GM12878 (cell line): ENCODE measurements around the gene NLRP9. TPM values are rescaled to one million over a fixed set of nuclear protein-coding genes. Genes with fewer than 3 reads are reported as not detected.

Source experiments
- ATAC-seq: fragments of 200-7000 bp; cut with Tn5 transposase; 3 replicates; pipeline ENCODE4 v1.9.1; 2020; ENCODE audit warnings: mild to moderate bottlenecking, moderate library complexity
- BruUV-seq: library from RNA; stranded (reverse); fragments of 400-500 nt; replicated peaks from 2 replicates; lab custom pipeline; 2021; lab: Mats Ljungman, UMichigan
- CTCF ChIA-PET: fragments of 300-600 bp; sonication (Branson Sonifier 250); formaldehyde crosslinking; extraction: SDS; loops from one replicate; lab custom pipeline; 2021; ENCODE audit warnings: inconsistent platforms; lab: Yijun Ruan, JAX
- POLR2A ChIA-PET: fragments of 350-600 bp; formaldehyde crosslinking; extraction: SDS; loops from one replicate; lab custom pipeline; 2021; ENCODE audit warnings: inconsistent platforms; lab: Charles Lee
- RAD21 ChIA-PET: fragments of 300-600 bp; sonication (Branson Sonifier 250); formaldehyde crosslinking; loops from one replicate; lab custom pipeline; 2023; ENCODE audit warnings: antibody characterized with exemption; ENCODE audit not compliant: unreplicated experiment; lab: Charles Lee
- SMC1A ChIA-PET: fragments of 300-600 bp; sonication (Branson Sonifier 250); formaldehyde crosslinking; loops from one replicate; lab custom pipeline; 2023; ENCODE audit not compliant: unreplicated experiment, uncharacterized antibody; lab: Charles Lee
- DNase-seq: peaks from one replicate; pipeline ENCODE4 v3.0.0-alpha.2; 2011; ENCODE audit warnings: low read depth, low spot score
- FAIRE-seq: peaks from 3 replicates; lab custom pipeline; 2011; peaks lifted over from hg19 to GRCh38; lab: Jason Lieb, UNC
- H2AFZ ChIP-seq: 2 replicates; pipeline ENCODE4 v1.6.0; 2011; ENCODE audit warnings: low read depth, low read length, control low read depth; ENCODE audit not compliant: control insufficient read depth
- H3K27ac ChIP-seq: 2 replicates; pipeline ENCODE4 v1.5.1; 2011; ENCODE audit warnings: control low read depth; ENCODE audit not compliant: control insufficient read depth, insufficient read depth
- H3K27me3 ChIP-seq, 2 experiments: replicated peaks in 1 of 2; 2 replicates each; pipeline versions ENCODE4 v1.6.0 to v1.6.1; 2011; ENCODE audit warnings: low read length in 1 of 2; ENCODE audit not compliant: control insufficient read depth in 2 of 2, insufficient read depth in 2 of 2
- H3K36me3 ChIP-seq, 2 experiments: 2 replicates each; pipeline ENCODE4 v1.5.1; 2011; ENCODE audit warnings: low read length in 1 of 2; ENCODE audit not compliant: control insufficient read depth in 2 of 2, insufficient read depth in 2 of 2
- H3K4me1 ChIP-seq: 2 replicates; pipeline ENCODE4 v1.6.1; 2011; ENCODE audit warnings: mild to moderate bottlenecking, low read length, moderate library complexity, mixed read lengths; ENCODE audit not compliant: control insufficient read depth, insufficient read depth
- H3K4me2 ChIP-seq: 2 replicates; pipeline ENCODE4 v1.6.0; 2011; ENCODE audit warnings: control low read depth; ENCODE audit not compliant: control insufficient read depth, insufficient read depth
- H3K4me3 ChIP-seq: fragments of 200-600 bp; sonication (generic); 2 replicates; pipeline ENCODE4 v1.5.1; 2016
- H3K79me2 ChIP-seq: 2 replicates; pipeline ENCODE4 v1.6.0; 2011; ENCODE audit warnings: low read length; ENCODE audit not compliant: control insufficient read depth, insufficient read depth
- H3K9ac ChIP-seq: 2 replicates; pipeline ENCODE4 v1.8.0; 2011; ENCODE audit warnings: low read length, control low read depth, mixed read lengths; ENCODE audit not compliant: control insufficient read depth, insufficient read depth
- H3K9me3 ChIP-seq: replicated peaks from 3 replicates; pipeline ENCODE4 v1.5.1; 2011; ENCODE audit warnings: mild to moderate bottlenecking, low read length; ENCODE audit not compliant: control insufficient read depth, insufficient read depth
- H4K20me1 ChIP-seq: 2 replicates; pipeline ENCODE4 v1.6.0; 2011; ENCODE audit not compliant: control insufficient read depth, insufficient read depth
- BCL11A ChIP-seq: IDR thresholded peaks from 2 replicates; pipeline ENCODE4 v1.6.1; 2011; ENCODE audit warnings: low read depth, low read length
- BRCA1 ChIP-seq: IDR thresholded peaks from 2 replicates; pipeline ENCODE4 v1.6.1; 2011; ENCODE audit warnings: low read depth, low read length, improper control_type of control experiment
- CBFB ChIP-seq: IDR thresholded peaks from 2 replicates; pipeline ENCODE4 v1.6.1; 2016; ENCODE audit warnings: antibody characterized with exemption, low read depth
- CBX5 ChIP-seq: sonication (generic); IDR thresholded peaks from 2 replicates; pipeline ENCODE4 v1.6.1; 2016; ENCODE audit warnings: low read depth, moderate library complexity, mild to moderate bottlenecking, inconsistent platforms
- GABPA ChIP-seq: IDR thresholded peaks from 2 replicates; pipeline ENCODE4 v1.6.1; 2014; ENCODE audit warnings: antibody characterized with exemption, low read depth, mild to moderate bottlenecking, inconsistent platforms
- HSF1 ChIP-seq: fragments of 150-350 bp; IDR thresholded peaks from 2 replicates; pipeline ENCODE4 v1.6.1; 2014; ENCODE audit warnings: mild to moderate bottlenecking, low read depth, low read length
- IKZF1 ChIP-seq: fragments of 450-650 bp; conservative IDR thresholded peaks from 2 replicates; pipeline ENCODE4 v1.6.1; 2017; ENCODE audit warnings: antibody characterized with exemption, mild to moderate bottlenecking
- PAX8 ChIP-seq: fragments of 450-650 bp; IDR thresholded peaks from 2 replicates; pipeline ENCODE4 v1.6.1; 2017; ENCODE audit warnings: mild to moderate bottlenecking, moderate library complexity
- PBX3 ChIP-seq: IDR thresholded peaks from 2 replicates; pipeline ENCODE4 v1.6.1; 2011; ENCODE audit warnings: mild to moderate bottlenecking, low read depth, low read length, moderate library complexity; ENCODE audit not compliant: insufficient replicate concordance
- POU2F2 ChIP-seq: IDR thresholded peaks from 3 replicates; pipeline ENCODE4 v1.6.1; 2011; ENCODE audit warnings: low read depth, mild to moderate bottlenecking, low read length, borderline replicate concordance
- RB1 ChIP-seq: fragments of 450-650 bp; formaldehyde crosslinking; IDR thresholded peaks from 2 replicates; pipeline ENCODE4 v1.6.1; 2017; ENCODE audit warnings: mild to moderate bottlenecking, borderline replicate concordance
- STAT3 ChIP-seq: IDR thresholded peaks from 2 replicates; pipeline ENCODE4 v1.6.1; 2011; ENCODE audit warnings: low read depth, low read length, improper control_type of control experiment
- TCF7 ChIP-seq: IDR thresholded peaks from 2 replicates; pipeline ENCODE4 v1.6.1; 2014; ENCODE audit warnings: antibody characterized with exemption, borderline replicate concordance
- ZBTB4 ChIP-seq: fragments of 450-650 bp; formaldehyde crosslinking; IDR thresholded peaks from 2 replicates; pipeline ENCODE4 v1.4.0; 2022; ENCODE audit warnings: mild to moderate bottlenecking, moderate library complexity
- ZNF622 ChIP-seq: fragments of 450-650 bp; IDR thresholded peaks from 2 replicates; pipeline ENCODE4 v1.6.1; 2017; ENCODE audit warnings: mild to moderate bottlenecking, inconsistent platforms
- WGBS: methylation state at CpG from one replicate; pipeline ENCODE4 v1.1.6; 2016; ENCODE audit warnings: low lambda C conversion rate; ENCODE audit not compliant: insufficient replicate concordance, insufficient coverage; ENCODE audit errors: missing lambda C conversion rate; 5-methylcytosine and 5-hydroxymethylcytosine counted together
- in situ Hi-C: fragments of 300-500 bp; cut with MboI; formaldehyde crosslinking; loops from 9 replicates; pipeline ENCODE4 v1.14.3; 2018; ENCODE audit warnings: mixed read lengths
- intact Hi-C: fragments of 100-400 bp; cut with micrococcal nuclease; formaldehyde crosslinking; loops from one replicate; pipeline ENCODE4 v1.14.2; 2022; ENCODE audit not compliant: unreplicated experiment
- polyA plus RNA-seq, 11 experiments: library from polyadenylated mRNA; depleted of rRNA in 4 of 11; unstranded in 6 of 11; stranded (reverse) in 5 of 11; fragments of >200 nt; fragmentation: Nextera tagmentation in 4 of 11; fragmentation: Illumina TruSeq in 1 of 11; extraction: Ambion mirVana in 4 of 11; extraction: Trizol in 1 of 11; gene quantifications; 1 replicate in 1 of 11; 2 replicates in 10 of 11; pipeline versions ENCODE4 v1.2.1 to v1.2.3, GENCODE V29; 2011 to 2016; ENCODE audit warnings: inconsistent platforms in 2 of 11, missing spikeins in 2 of 11, low read depth in 1 of 11
- total RNA-seq, 4 experiments: library from RNA; depleted of rRNA in 3 of 4; stranded (reverse); fragments of >200 nt in 3 of 4; fragmentation: Illumina TruSeq in 1 of 4; extraction: Trizol in 1 of 4; gene quantifications; 2 replicates each; pipeline versions ENCODE4 v1.2.1 to v1.2.3, GENCODE V29; 2013 to 2021

NLRP9 gene
- total and polyA plus RNA-seq, 10 of the 15 experiments (the other 5 are each of a cell fraction or from before 2014, with no cell fraction given) = not detected

GRCh38 chr19:55699221-55699620 is 39.0 kb downstream of the NLRP9 start:
- intact Hi-C loops = no loop called here
- ATAC-seq (no peak), FAIRE-seq (no peak), DNase-seq (no peak)
- TF ChIP-seq STAT3 (no peak), POU2F2 (no peak), BCL11A (no peak), CBFB (no peak), PAX8 (no peak), ZNF622 (no peak), TCF7 (no peak)
- 94% methylated on average over 11 of the region's 11 CpGs for WGBS
- Histone ChIP-seq H2AFZ (no peak overlapping the region), H3K9ac (no peak overlapping the region), H3K4me2 (no peak overlapping the region), H3K27ac (no peak overlapping the region), H3K4me3 (no peak overlapping the region), H3K4me1 (no peaks in the 10 kb centered on the region), H3K27me3 (no peaks in the 10 kb centered on the region), H3K79me2 (no peaks in the 10 kb centered on the region), H4K20me1 (no peaks in the 10 kb centered on the region), H3K9me3 (no peaks in the 10 kb centered on the region), H3K36me3 (peaks cover 5 to 8% of the 10 kb centered on the region in 2 experiments; a peak in 2 of 4 replicates)
- ChIA-PET SMC1A (no interaction called here), CTCF (no interaction called here), POLR2A (no interaction called here), RAD21 (no interaction called here)
- in situ Hi-C loops = no loop called here
- no TSS peak for BruUV-seq

- in situ Hi-C loops (no loop called here), intact Hi-C loops (no loop called here)
- peaks cover 6 to 7% of the 10 kb centered on the region in 2 experiments; a peak in 2 of 4 replicates for H3K36me3 ChIP-seq
- H3K4me3 ChIP-seq = no peak overlapping the region
- 98% methylated on average over 17 of the region's 17 CpGs for WGBS
- DNase-seq (no peak), FAIRE-seq (no peak), ATAC-seq (no peak)
- no peaks in the 10 kb centered on the region for H3K79me2 ChIP-seq
- H3K4me1 ChIP-seq = no peaks in the 10 kb centered on the region
- no peaks in the 10 kb centered on the region for H4K20me1 ChIP-seq
- no peak overlapping the region for H3K27ac ChIP-seq
- no TSS peak for BruUV-seq
- H3K9me3 ChIP-seq = no peaks in the 10 kb centered on the region
- H3K9ac ChIP-seq = no peak overlapping the region
- H3K4me2 ChIP-seq = no peak overlapping the region
- CTCF ChIA-PET = no interaction called here
- POLR2A ChIA-PET = no interaction called here
- H3K27me3 ChIP-seq = no peaks in the 10 kb centered on the region
- no peak overlapping the region for H2AFZ ChIP-seq
- SMC1A ChIA-PET = no interaction called here
- RAD21 ChIA-PET = no interaction called here
- no peak for TF ChIP-seq CBX5
- no peak for TF ChIP-seq GABPA
- no peak for TF ChIP-seq HSF1
- no peak for TF ChIP-seq PBX3
- TF ChIP-seq ZBTB4 = no peak
- no peak for TF ChIP-seq IKZF1
- TF ChIP-seq RB1 = no peak
- no peak for TF ChIP-seq BRCA1
These were observed 39.9 kb downstream of the NLRP9 start for GRCh38 chr19:55698256-55698655.
